ENCODE results near the gene ZFP91. TPM values are rescaled to one million over a fixed set of nuclear protein-coding genes. Genes with fewer than 3 reads are reported as not detected.
A peak's percentile ranks its signal among the peaks of the same experiment; 100 is the strongest.

Gene ZFP91
- total and polyA plus RNA-seq, 9 of the 15 experiments (the other 6 are each of a cell fraction or from before 2014, with no cell fraction given) = 17.6 to 58.3 (median 34.0) TPM

- TF ChIP-seq CTCFL (IDR thresholded peaks at IDR 0.05; ENCODE audit: borderline replicate concordance, insufficient read depth, low read depth, low read length, poor library complexity, severe bottlenecking) = no peak
- TF ChIP-seq, protein P1, sequence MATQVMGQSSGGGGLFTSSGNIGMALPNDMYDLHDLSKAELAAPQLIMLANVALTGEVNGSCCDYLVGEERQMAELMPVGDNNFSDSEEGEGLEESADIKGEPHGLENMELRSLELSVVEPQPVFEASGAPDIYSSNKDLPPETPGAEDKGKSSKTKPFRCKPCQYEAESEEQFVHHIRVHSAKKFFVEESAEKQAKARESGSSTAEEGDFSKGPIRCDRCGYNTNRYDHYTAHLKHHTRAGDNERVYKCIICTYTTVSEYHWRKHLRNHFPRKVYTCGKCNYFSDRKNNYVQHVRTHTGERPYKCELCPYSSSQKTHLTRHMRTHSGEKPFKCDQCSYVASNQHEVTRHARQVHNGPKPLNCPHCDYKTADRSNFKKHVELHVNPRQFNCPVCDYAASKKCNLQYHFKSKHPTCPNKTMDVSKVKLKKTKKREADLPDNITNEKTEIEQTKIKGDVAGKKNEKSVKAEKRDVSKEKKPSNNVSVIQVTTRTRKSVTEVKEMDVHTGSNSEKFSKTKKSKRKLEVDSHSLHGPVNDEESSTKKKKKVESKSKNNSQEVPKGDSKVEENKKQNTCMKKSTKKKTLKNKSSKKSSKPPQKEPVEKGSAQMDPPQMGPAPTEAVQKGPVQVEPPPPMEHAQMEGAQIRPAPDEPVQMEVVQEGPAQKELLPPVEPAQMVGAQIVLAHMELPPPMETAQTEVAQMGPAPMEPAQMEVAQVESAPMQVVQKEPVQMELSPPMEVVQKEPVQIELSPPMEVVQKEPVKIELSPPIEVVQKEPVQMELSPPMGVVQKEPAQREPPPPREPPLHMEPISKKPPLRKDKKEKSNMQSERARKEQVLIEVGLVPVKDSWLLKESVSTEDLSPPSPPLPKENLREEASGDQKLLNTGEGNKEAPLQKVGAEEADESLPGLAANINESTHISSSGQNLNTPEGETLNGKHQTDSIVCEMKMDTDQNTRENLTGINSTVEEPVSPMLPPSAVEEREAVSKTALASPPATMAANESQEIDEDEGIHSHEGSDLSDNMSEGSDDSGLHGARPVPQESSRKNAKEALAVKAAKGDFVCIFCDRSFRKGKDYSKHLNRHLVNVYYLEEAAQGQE (IDR thresholded peaks at IDR 0.05; ENCODE audit: borderline replicate concordance) = peak; percentile 59
- TF ChIP-seq, protein P1 (CRISPR knock-in tag; IDR thresholded peaks at IDR 0.05; ENCODE audit: low read depth) = no peak
- TF ChIP-seq SLC30A9 (CRISPR knock-in tag; IDR thresholded peaks at IDR 0.05) = no peak
- no peak for TF ChIP-seq MTF1 (CRISPR knock-in tag; IDR thresholded peaks at IDR 0.05; ENCODE audit: borderline replicate concordance)
- peak; percentile 23 for TF ChIP-seq BRD9 (IDR thresholded peaks at IDR 0.05; ENCODE audit: low read depth, partially characterized antibody)
- TF ChIP-seq, protein P2, sequence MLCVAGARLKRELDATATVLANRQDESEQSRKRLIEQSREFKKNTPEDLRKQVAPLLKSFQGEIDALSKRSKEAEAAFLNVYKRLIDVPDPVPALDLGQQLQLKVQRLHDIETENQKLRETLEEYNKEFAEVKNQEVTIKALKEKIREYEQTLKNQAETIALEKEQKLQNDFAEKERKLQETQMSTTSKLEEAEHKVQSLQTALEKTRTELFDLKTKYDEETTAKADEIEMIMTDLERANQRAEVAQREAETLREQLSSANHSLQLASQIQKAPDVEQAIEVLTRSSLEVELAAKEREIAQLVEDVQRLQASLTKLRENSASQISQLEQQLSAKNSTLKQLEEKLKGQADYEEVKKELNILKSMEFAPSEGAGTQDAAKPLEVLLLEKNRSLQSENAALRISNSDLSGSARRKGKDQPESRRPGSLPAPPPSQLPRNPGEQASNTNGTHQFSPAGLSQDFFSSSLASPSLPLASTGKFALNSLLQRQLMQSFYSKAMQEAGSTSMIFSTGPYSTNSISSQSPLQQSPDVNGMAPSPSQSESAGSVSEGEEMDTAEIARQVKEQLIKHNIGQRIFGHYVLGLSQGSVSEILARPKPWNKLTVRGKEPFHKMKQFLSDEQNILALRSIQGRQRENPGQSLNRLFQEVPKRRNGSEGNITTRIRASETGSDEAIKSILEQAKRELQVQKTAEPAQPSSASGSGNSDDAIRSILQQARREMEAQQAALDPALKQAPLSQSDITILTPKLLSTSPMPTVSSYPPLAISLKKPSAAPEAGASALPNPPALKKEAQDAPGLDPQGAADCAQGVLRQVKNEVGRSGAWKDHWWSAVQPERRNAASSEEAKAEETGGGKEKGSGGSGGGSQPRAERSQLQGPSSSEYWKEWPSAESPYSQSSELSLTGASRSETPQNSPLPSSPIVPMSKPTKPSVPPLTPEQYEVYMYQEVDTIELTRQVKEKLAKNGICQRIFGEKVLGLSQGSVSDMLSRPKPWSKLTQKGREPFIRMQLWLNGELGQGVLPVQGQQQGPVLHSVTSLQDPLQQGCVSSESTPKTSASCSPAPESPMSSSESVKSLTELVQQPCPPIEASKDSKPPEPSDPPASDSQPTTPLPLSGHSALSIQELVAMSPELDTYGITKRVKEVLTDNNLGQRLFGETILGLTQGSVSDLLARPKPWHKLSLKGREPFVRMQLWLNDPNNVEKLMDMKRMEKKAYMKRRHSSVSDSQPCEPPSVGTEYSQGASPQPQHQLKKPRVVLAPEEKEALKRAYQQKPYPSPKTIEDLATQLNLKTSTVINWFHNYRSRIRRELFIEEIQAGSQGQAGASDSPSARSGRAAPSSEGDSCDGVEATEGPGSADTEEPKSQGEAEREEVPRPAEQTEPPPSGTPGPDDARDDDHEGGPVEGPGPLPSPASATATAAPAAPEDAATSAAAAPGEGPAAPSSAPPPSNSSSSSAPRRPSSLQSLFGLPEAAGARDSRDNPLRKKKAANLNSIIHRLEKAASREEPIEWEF (CRISPR knock-in tag; IDR thresholded peaks at IDR 0.05) = peak; percentile 75
- 0 out of 2 replicates have a peak, but pooled peaks have one; percentile 16 for TF ChIP-seq GATAD2B (IDR thresholded peaks at IDR 0.05; ENCODE audit: borderline replicate concordance)
- TF ChIP-seq, protein P3, sequence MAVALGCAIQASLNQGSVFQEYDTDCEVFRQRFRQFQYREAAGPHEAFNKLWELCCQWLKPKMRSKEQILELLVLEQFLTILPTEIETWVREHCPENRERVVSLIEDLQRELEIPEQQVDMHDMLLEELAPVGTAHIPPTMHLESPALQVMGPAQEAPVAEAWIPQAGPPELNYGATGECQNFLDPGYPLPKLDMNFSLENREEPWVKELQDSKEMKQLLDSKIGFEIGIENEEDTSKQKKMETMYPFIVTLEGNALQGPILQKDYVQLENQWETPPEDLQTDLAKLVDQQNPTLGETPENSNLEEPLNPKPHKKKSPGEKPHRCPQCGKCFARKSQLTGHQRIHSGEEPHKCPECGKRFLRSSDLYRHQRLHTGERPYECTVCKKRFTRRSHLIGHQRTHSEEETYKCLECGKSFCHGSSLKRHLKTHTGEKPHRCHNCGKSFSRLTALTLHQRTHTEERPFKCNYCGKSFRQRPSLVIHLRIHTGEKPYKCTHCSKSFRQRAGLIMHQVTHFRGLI (CRISPR knock-in tag; IDR thresholded peaks at IDR 0.05) = no peak
- TF ChIP-seq RBM34 (IDR thresholded peaks at IDR 0.05; ENCODE audit: borderline replicate concordance, insufficient read depth, low read length) = no peak
These were observed 1.9 kb upstream of the ZFP91 start (continued) for GRCh38 chr11:58576887-58577471.

Measured in K562 (cell line).